GM18909 (cell line): ENCODE data around the gene TMEM201.
"Not testable (repeated sequence)": the region's sequence is repeated elsewhere in the genome, so short reads cannot be mapped to it uniquely, and the experiment has no call there.

Experiments
- ATAC-seq: cut with Tn5 transposase; IDR thresholded peaks from one replicate; pipeline ENCODE4 v1.9.1; 2021; ENCODE audit warnings: mild to moderate bottlenecking; ENCODE audit not compliant: unreplicated experiment, poor library complexity

Gene TMEM201

GRCh38 chr1:9615316-9616063, 26.8 kb downstream of the TMEM201 start:
- ATAC-seq: no peak

- ATAC-seq: no peak
Observed at GRCh38 chr1:9618909-9619679, 30.4 kb downstream of the TMEM201 start.

GRCh38 chr1:9621032-9621431, 32.3 kb downstream of the TMEM201 start:
- ATAC-seq: no peak

- no peak for ATAC-seq
Observed at GRCh38 chr1:9624081-9624480, 35.4 kb downstream of the TMEM201 start.

- not testable (repeated sequence) for ATAC-seq
Observed at GRCh38 chr1:9625030-9625429, 36.3 kb downstream of the TMEM201 start.

- peak; percentile 48 for ATAC-seq
Observed at GRCh38 chr1:9626201-9626608, 37.5 kb downstream of the TMEM201 start.

- ATAC-seq: peak; percentile 25
Observed at GRCh38 chr1:9628541-9629444, 40.1 kb downstream of the TMEM201 start.

- peak; percentile 28 for ATAC-seq
Observed at GRCh38 chr1:9629445-9630201, 40.9 kb downstream of the TMEM201 start.

GRCh38 chr1:9630331-9631111, 41.8 kb downstream of the TMEM201 start:
- ATAC-seq: no peak

- ATAC-seq: no peak
Observed at GRCh38 chr1:9631613-9632012, 42.9 kb downstream of the TMEM201 start.

- ATAC-seq: no peak
Observed at GRCh38 chr1:9633493-9633892, 44.8 kb downstream of the TMEM201 start.

- no peak for ATAC-seq
Observed at GRCh38 chr1:9634582-9634981, 45.9 kb downstream of the TMEM201 start.

- ATAC-seq: no peak
Observed at GRCh38 chr1:9639227-9639626, 50.5 kb downstream of the TMEM201 start.

GRCh38 chr1:9643351-9644256, 54.9 kb downstream of the TMEM201 start:
- no peak for ATAC-seq

GRCh38 chr1:9646037-9646436, 57.3 kb downstream of the TMEM201 start:
- ATAC-seq: no peak

- ATAC-seq: no peak
Observed at GRCh38 chr1:9648171-9648570, 59.5 kb downstream of the TMEM201 start.

- ATAC-seq: no peak
Observed at GRCh38 chr1:9649769-9650168, 61.1 kb downstream of the TMEM201 start.

- ATAC-seq: no peak
Observed at GRCh38 chr1:9651220-9651564, 62.5 kb downstream of the TMEM201 start.
